Anterior cingulate cortex (tissue), 58 donors: ENCODE results near the gene STX16.
"Not testable (repeated sequence)": the region's sequence is repeated elsewhere in the genome, so short reads cannot be mapped to it uniquely, and the experiment has no call there.

Source experiments
- DNase-seq, 58 donors: peaks; one replicate each; lab custom pipeline; 2025; lab: John Stamatoyannopoulos, UW

STX16 gene

GRCh38 chr20:58635279-58635665, 15.8 kb upstream of the STX16 start:
- DNase-seq, result no peak

- no peak for DNase-seq
Observed at GRCh38 chr20:58636396-58636982, 14.6 kb upstream of the STX16 start.

GRCh38 chr20:58636983-58637421, 14.1 kb upstream of the STX16 start:
- DNase-seq, result peak in 3 of 58 donors; percentile 9 to 34 (median 19)

GRCh38 chr20:58637466-58638213, 13.4 kb upstream of the STX16 start:
- DNase-seq, result peak in 6 of 58 donors; percentile 14 to 30 (median 18)

GRCh38 chr20:58638467-58639181, 12.5 kb upstream of the STX16 start:
- no peak for DNase-seq

- DNase-seq, result no peak
Observed at GRCh38 chr20:58639182-58640146, 11.6 kb upstream of the STX16 start.

- DNase-seq, result no peak
Observed at GRCh38 chr20:58640446-58640845, 10.6 kb upstream of the STX16 start.

- no peak for DNase-seq
Observed at GRCh38 chr20:58642441-58642840, 8.6 kb upstream of the STX16 start.

- DNase-seq, result not testable (repeated sequence)
Observed at GRCh38 chr20:58642896-58643295, 8.2 kb upstream of the STX16 start.

GRCh38 chr20:58645412-58645968, 5.6 kb upstream of the STX16 start:
- no peak for DNase-seq

GRCh38 chr20:58646257-58646656, 4.8 kb upstream of the STX16 start:
- no peak for DNase-seq

GRCh38 chr20:58646703-58647102, 4.4 kb upstream of the STX16 start:
- DNase-seq, result no peak

- DNase-seq, result no peak
Observed at GRCh38 chr20:58647162-58647795, 3.8 kb upstream of the STX16 start.

- peak in 4 of 58 donors; percentile 11 to 15 (median 13) for DNase-seq
Observed at GRCh38 chr20:58647796-58648501, 3.1 kb upstream of the STX16 start.

GRCh38 chr20:58648502-58648825, 2.6 kb upstream of the STX16 start:
- DNase-seq, result not testable (repeated sequence)

- DNase-seq, result no peak
Observed at GRCh38 chr20:58649288-58650180, 1.5 kb upstream of the STX16 start.

- DNase-seq, result peak in 12 of 58 donors; percentile 42 to 69 (median 55)
Observed at GRCh38 chr20:58650181-58650775, 805 bp upstream of the STX16 start.
